T-helper 2 cell treated with Interferon-gamma antibody and Interleukin-4, amounts not matched to agents 5 μg/mL and 100 μg/mL, for 36 hours (primary cell): ENCODE results near the gene TUBA4A.

Experiments used
- DNase-seq: peaks from one replicate; pipeline ENCODE4 v3.0.0; 2021; ENCODE audit warnings: low spot score
- H3K27ac Mint-ChIP-seq: one replicate; pipeline ENCODE4 v1.8.0; 2021; ENCODE audit warnings: mild to moderate bottlenecking, mixed read lengths
- H3K27me3 Mint-ChIP-seq: one replicate; pipeline ENCODE4 v1.8.0; 2021; ENCODE audit warnings: low read depth, mixed read lengths
- H3K36me3 Mint-ChIP-seq: one replicate; pipeline ENCODE4 v1.8.0; 2021; ENCODE audit warnings: low read depth, mixed read lengths
- H3K4me1 Mint-ChIP-seq: one replicate; pipeline ENCODE4 v1.8.0; 2021; ENCODE audit warnings: low read depth, mixed read lengths
- H3K4me3 Mint-ChIP-seq: one replicate; pipeline ENCODE4 v1.8.0; 2022; ENCODE audit warnings: mild to moderate bottlenecking, moderate library complexity, mixed read lengths
- H3K9me3 Mint-ChIP-seq: one replicate; pipeline ENCODE4 v1.8.0; 2021; ENCODE audit warnings: mixed read lengths

Gene TUBA4A

DNA sequence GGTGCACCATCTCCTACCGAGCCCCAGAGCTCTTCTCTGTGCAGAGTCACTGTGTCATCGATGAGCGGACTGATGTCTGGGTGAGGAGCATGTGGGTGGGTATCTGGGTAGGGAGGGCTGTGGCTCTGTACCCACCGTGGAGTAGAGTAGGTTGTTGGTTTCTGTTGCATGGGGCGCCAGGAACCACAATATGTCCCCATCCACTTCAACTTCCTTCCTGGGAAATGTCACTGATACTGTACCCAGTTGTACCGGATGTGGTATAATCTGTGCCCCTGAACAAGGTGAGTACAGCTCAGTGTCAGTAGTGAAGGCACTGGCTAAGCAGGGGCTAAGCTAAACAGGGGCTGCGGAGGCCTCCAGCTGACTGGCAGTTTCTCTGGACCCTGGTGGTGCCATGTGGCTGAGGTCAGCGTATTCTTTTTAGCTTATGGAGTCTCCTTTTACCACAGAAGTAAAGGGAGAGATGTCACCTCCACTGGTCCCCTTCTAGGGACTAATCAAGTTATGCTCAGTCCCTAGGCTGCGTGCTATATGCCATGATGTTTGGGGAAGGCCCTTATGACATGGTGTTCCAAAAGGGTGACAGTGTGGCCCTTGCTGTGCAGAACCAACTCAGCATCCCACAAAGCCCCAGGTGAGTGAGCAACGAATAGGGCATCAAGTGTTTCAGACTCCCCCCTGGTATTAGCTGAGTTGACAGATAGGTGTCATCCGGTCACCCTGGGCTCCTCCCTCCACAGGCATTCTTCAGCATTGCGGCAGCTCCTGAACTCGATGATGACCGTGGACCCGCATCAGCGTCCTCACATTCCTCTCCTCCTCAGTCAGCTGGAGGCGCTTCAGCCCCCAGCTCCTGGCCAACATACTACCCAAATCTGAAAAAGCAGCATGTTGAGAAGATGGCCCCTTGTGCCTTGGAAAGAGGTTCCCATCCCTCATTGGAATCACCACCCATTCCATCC is 5.8 kb downstream of the TUBA4A start:
- peak; percentile 79 for DNase-seq
- H3K36me3 Mint-ChIP-seq, result peaks cover 66% of the 10 kb centered on the region
- H3K4me1 Mint-ChIP-seq, result peaks cover 77% of the 10 kb centered on the region
- peak overlapping the region; percentile 98 for H3K4me3 Mint-ChIP-seq
- no peaks in the 10 kb centered on the region for H3K9me3 Mint-ChIP-seq
- H3K27me3 Mint-ChIP-seq, result no peaks in the 10 kb centered on the region
- H3K27ac Mint-ChIP-seq, result peak overlapping the region; percentile 91

DNA sequence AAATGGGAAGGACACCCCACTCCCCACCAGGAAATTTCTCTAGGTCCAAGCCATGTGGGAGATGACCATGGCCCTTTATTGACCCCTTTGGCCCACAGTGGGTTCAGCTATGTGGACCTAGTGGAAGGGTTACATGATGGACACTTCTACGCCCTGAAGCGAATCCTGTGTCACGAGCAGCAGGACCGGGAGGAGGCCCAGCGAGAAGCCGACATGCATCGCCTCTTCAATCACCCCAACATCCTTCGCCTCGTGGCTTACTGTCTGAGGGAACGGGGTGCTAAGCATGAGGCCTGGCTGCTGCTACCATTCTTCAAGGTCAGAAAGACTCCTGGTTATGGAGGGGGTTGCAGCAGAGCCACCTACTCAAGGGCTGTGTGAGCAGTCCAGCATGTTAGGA is 7.2 kb downstream of the TUBA4A start:
- peaks cover 52% of the 10 kb centered on the region for H3K36me3 Mint-ChIP-seq
- H3K4me3 Mint-ChIP-seq, result peak overlapping the region; percentile 98
- H3K27me3 Mint-ChIP-seq, result no peaks in the 10 kb centered on the region
- H3K4me1 Mint-ChIP-seq, result peaks cover 72% of the 10 kb centered on the region
- DNase-seq, result no peak
- no peaks in the 10 kb centered on the region for H3K9me3 Mint-ChIP-seq
- H3K27ac Mint-ChIP-seq, result peak overlapping the region; percentile 99

DNA sequence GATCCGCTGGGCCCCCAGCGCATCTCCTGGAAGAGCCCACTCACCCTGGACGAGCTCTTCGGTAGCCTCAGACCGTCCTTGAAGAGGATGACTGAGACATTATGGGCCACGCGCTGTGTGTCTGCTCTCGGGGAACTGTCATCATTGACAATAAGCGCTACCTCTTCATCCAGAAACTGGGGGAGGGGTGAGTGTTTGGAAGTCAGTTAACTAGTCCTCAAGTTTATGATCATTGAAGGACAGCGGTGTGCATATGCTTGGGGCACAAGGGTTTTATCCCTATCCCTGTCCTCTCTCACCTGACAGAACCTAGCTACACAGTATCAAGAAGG is 7.9 kb downstream of the TUBA4A start:
- no peak for DNase-seq
- H3K9me3 Mint-ChIP-seq, result no peaks in the 10 kb centered on the region
- no peaks in the 10 kb centered on the region for H3K27me3 Mint-ChIP-seq
- H3K27ac Mint-ChIP-seq, result peak overlapping the region; percentile 99
- peak overlapping the region; percentile 98 for H3K4me3 Mint-ChIP-seq
- peaks cover 65% of the 10 kb centered on the region for H3K4me1 Mint-ChIP-seq
- H3K36me3 Mint-ChIP-seq, result peaks cover 46% of the 10 kb centered on the region

GRCh38 chr2:219245148-219245898 is 8.4 kb downstream of the TUBA4A start, which contains the start of the genes GLB1L and STK16:
Gene GLB1L, minus strand, starts transcription at chr2:219245444. Its CDS starts 1,871 bp downstream, at chr2:219243573.
Gene STK16, plus strand, starts transcription at chr2:219245479. Its CDS starts 521 bp downstream, at chr2:219246000.
- Mint-ChIP-seq H3K4me3 (peak within 1 kb of the TSS; percentile 98), H3K27me3 (no peaks in the 10 kb centered on the region), H3K36me3 (peaks cover 40% of the 10 kb centered on the region), H3K27ac (peak within 1 kb of the TSS; percentile 99), H3K4me1 (peaks cover 62% of the 10 kb centered on the region), H3K9me3 (no peaks in the 10 kb centered on the region)
- DNase-seq, result peak; percentile 93

DNA sequence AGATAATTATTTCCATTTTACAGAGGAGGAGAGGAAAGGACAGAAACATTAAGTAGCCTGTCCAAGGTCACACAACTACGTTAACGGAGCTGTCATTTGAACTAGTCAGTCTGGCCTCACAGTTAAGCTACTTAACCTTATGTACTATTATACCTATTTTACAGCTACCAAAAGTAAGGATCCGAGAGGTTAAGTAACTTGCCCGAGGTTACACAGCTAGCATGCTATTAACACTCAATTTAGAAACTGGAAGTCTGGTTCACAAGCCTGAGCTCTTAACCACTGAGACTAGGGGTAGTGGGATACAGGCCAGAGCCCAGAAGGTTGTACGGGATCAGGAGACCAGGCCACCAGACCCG is 8.9 kb downstream of the TUBA4A start:
- H3K27ac Mint-ChIP-seq, result peak overlapping the region; percentile 99
- H3K9me3 Mint-ChIP-seq, result no peaks in the 10 kb centered on the region
- peaks cover 56% of the 10 kb centered on the region for H3K4me1 Mint-ChIP-seq
- H3K36me3 Mint-ChIP-seq, result peaks cover 35% of the 10 kb centered on the region
- no peak for DNase-seq
- no peaks in the 10 kb centered on the region for H3K27me3 Mint-ChIP-seq
- H3K4me3 Mint-ChIP-seq, result peak overlapping the region; percentile 98

- peak overlapping the region; percentile 72 for H3K4me3 Mint-ChIP-seq
- H3K36me3 Mint-ChIP-seq, result peaks cover 23% of the 10 kb centered on the region
- H3K4me1 Mint-ChIP-seq, result peaks cover 42% of the 10 kb centered on the region
- no peaks in the 10 kb centered on the region for H3K27me3 Mint-ChIP-seq
- peak overlapping the region; percentile 66 for H3K27ac Mint-ChIP-seq
- H3K9me3 Mint-ChIP-seq, result no peaks in the 10 kb centered on the region
- DNase-seq, result no peak
These were observed 10.4 kb downstream of the TUBA4A start for GRCh38 chr2:219243291-219243761.

DNA sequence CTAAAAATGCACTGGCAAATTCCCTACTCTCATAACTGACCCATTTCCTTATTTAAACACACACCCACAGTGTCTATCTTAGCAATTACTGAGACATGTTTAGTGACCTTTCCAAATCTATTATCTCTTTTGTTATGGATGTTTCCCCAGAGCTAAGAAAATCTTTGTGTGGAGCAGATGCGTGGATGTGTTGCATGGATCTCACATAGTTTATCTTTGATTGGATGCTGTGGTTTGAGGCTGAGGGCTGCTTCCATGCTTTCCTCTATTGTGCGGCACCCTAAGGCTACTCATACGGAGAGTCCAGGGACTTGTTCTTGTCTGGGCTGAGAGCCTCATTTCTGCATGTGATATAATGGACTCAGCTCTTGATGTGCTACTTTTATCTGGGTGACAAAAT is 19.4 kb downstream of the TUBA4A start:
- peaks cover 20% of the 10 kb centered on the region for H3K4me1 Mint-ChIP-seq
- no peaks in the 10 kb centered on the region for H3K9me3 Mint-ChIP-seq
- peaks cover 63% of the 10 kb centered on the region for H3K36me3 Mint-ChIP-seq
- H3K27me3 Mint-ChIP-seq, result no peaks in the 10 kb centered on the region
- no peak overlapping the region for H3K27ac Mint-ChIP-seq
- DNase-seq, result no peak
- no peak overlapping the region for H3K4me3 Mint-ChIP-seq

DNA sequence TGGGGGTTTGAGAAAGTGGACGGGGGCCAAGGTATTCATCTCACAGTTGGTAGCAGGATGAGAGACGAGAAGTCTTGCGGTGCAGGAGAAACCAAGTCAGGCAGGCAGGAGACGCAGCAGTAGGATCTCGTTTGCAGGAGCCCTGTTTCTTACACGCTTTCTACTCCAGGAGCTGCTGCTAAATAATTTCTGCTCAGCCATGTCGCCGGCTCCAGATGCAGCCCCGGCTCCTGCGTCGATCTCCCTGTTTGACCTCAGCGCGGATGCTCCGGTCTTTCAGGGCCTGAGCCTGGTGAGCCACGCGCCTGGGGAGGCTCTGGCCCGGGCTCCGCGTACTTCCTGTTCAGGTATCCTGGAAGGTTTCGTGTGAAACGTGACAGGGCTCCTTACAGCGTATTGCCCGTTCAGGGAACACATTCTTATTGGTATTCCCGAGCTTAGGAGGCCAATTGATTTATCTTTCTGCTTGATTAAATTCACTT is 23.6 kb downstream of the TUBA4A start:
- Mint-ChIP-seq H3K4me3 (peak overlapping the region; percentile 92), H3K4me1 (peaks cover 39% of the 10 kb centered on the region), H3K27me3 (no peaks in the 10 kb centered on the region), H3K27ac (peak overlapping the region; percentile 95), H3K36me3 (peaks cover 55% of the 10 kb centered on the region), H3K9me3 (no peaks in the 10 kb centered on the region)
- peak; percentile 51 for DNase-seq

DNA sequence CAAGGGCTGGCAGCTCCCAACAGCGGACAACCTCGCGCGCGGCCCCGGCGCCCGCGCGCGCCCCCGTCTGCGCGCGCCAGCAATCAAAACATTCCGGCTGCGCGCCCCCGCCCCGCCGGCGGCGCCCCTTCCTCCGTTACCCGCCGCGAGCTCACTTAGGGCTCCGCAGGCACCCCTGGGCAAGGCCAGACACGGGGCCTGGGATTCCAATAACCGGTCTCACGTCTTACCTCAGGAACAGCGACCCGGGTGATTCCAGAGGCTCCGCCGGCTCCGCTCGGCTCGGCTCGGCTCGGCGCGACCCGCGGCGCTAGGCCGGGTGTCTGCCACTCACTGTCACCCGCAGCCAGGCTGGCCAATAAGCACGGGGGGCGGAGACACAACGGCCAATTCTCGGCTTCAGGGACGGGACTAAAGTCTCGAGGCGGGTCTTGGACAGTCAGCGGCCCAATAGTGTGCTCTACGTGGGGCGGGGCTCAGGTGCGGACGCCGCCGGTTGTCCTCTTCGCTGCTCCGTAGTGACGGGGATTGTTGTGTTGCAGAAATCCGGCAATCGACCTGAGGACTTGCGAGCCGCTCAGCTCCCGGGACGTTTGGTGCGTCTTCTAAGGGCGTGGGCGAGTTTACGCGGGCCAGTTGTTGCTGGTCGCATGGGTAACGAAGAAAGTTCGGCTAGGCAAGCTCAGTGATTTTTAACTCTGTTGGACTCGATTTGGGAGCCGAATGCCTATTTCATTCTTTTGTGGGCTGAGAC is 24.2 kb downstream of the TUBA4A start, which contains the start of the genes ANKZF1 and ATG9A:
Gene ANKZF1, plus strand, starts transcription at position 502 of the 754 bp plus-strand sequence. CDS start 452 bp downstream, outside the sequence.
Gene ATG9A, minus strand, starts transcription at position 332 of the 754 bp plus-strand sequence. CDS start 1,612 bp downstream, outside the sequence.
- Mint-ChIP-seq H3K36me3 (peaks cover 57% of the 10 kb centered on the region), H3K27ac (peak within 1 kb of the TSS; percentile 95), H3K4me1 (peaks cover 37% of the 10 kb centered on the region)

DNA sequence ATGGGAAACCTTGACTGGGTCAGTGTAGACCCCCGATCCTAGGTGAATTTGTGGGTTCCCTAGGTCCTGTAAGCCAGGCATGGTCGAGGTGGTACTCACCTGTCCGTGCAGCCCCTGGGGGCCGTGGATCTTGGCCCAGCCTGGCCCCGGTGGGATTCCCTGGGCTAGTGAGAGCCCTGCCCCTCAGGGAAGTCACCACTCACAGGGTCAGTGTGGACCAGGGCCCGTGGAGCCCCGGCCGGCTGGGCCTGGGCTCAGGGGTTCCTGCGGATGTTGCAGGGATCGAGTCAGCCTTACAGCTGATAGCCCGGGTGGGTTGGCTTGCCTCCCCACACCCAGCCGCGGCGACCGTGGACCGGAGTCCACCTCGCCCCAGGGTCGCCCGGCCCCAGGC is 24.8 kb downstream of the TUBA4A start:
- H3K27ac Mint-ChIP-seq, result peak overlapping the region; percentile 71
- no peaks in the 10 kb centered on the region for H3K27me3 Mint-ChIP-seq
- H3K9me3 Mint-ChIP-seq, result no peaks in the 10 kb centered on the region
- peaks cover 57% of the 10 kb centered on the region for H3K36me3 Mint-ChIP-seq
- H3K4me3 Mint-ChIP-seq, result peak overlapping the region; percentile 90
- H3K4me1 Mint-ChIP-seq, result peaks cover 37% of the 10 kb centered on the region
- DNase-seq, result no peak

More for the DNA sequence above, 24.2 kb downstream of the TUBA4A start, which contains the start of the genes ANKZF1 and ATG9A:
- H3K4me3 Mint-ChIP-seq, result peak within 1 kb of the TSS; percentile 92
- no peaks in the 10 kb centered on the region for H3K27me3 Mint-ChIP-seq
- DNase-seq, result peak; percentile 99
- no peaks in the 10 kb centered on the region for H3K9me3 Mint-ChIP-seq

- Mint-ChIP-seq H3K27ac (peak overlapping the region; percentile 71), H3K27me3 (no peaks in the 10 kb centered on the region), H3K36me3 (peaks cover 56% of the 10 kb centered on the region), H3K4me3 (peak overlapping the region; percentile 90), H3K9me3 (no peaks in the 10 kb centered on the region), H3K4me1 (peaks cover 33% of the 10 kb centered on the region)
- DNase-seq, result no peak
These were observed 25.4 kb downstream of the TUBA4A start for GRCh38 chr2:219228041-219228910.

- Mint-ChIP-seq H3K27ac (no peak overlapping the region), H3K9me3 (no peaks in the 10 kb centered on the region), H3K36me3 (peaks cover 52% of the 10 kb centered on the region), H3K4me1 (peaks cover 19% of the 10 kb centered on the region), H3K27me3 (no peaks in the 10 kb centered on the region), H3K4me3 (no peak overlapping the region)
- no peak for DNase-seq
These were observed 28.4 kb downstream of the TUBA4A start for GRCh38 chr2:219225350-219225749.
